ENCODE data around the gene TRIM46. TPM values are rescaled to one million over a fixed set of nuclear protein-coding genes. Genes with fewer than 3 reads are reported as not detected.
A peak's percentile ranks its signal among the peaks of the same experiment; 100 is the strongest.

The TRIM46 gene
- total RNA-seq, 1 experiment from 2014 or later, result 3.8 TPM

DNA sequence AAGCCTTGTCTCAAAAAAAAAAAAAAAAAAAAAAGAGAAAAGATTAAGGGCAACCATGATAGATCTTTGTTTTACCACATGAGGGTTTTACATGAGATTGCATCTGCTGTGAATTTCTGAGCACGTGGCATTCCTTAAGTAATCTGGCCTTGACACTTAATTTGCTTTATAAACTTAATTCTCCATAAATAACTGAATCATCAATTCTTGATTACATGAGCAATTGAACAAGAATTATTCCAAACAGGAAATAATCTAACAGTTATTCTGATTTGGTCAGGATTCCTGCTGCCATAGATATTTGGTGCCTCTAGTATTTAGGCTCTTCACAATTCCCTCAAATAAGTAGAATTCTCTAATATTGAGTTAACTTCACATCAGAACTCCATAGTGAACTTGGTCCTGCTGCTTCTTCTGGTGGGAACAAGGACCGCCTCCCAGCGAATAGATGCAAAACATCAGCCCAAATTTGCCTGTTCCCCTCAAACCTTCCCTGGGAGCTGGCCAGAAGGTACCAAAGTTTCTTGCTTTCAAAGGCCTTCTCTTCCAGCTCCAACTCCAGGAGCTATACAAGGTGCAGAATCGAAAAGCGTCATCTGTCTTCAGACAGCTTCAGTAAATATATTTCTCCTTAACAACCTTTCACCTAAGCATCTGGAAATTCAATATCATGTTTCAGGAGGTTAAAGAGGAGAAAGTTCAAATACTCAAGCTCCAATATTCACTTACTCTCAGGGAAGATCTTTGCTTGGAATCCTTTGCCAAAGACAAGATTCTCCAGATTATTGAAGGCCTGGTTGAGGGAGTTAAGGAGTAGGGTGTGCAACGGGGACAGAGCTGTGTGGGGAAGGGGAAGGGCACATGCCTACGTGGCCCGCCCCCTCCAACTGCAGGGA, 1.6 kb upstream of the TRIM46 start:
- peak; percentile 29 for ATAC-seq
- Histone ChIP-seq H3K79me2 (ENCODE audit: insufficient read depth, low read length) (peaks cover 25% of the 10 kb centered on the region), H3K9me3 (ENCODE audit: control insufficient read depth in 1 of 2, insufficient read depth in 1 of 2, low read depth in 1 of 2, low read length in 2 of 2) (no peaks in the 10 kb centered on the region), H4K20me1 (ENCODE audit: insufficient read depth) (no peaks in the 10 kb centered on the region), H3K4me1 (ENCODE audit: control insufficient read depth in 1 of 2, insufficient read depth in 2 of 2, low read length in 2 of 2) (peaks cover 9 to 49% of the 10 kb centered on the region in 2 experiments; a peak in 3 of 4 replicates), H3K4me2 (ENCODE audit: low read length) (peak overlapping the region; percentile 76), H3K9ac (ENCODE audit: low read length) (peak overlapping the region; percentile 87), H3K36me3 (ENCODE audit: control insufficient read depth in 1 of 2, insufficient read depth in 2 of 2, low read length in 2 of 2) (peaks cover 2 to 7% of the 10 kb centered on the region in 2 experiments; a peak in 3 of 4 replicates), H2AFZ (ENCODE audit: low read depth, low read length, poor library complexity, severe bottlenecking) (no peak overlapping the region), H3K9me2 (ENCODE audit: insufficient read depth) (no peaks in the 10 kb centered on the region), H3K27ac (ENCODE audit: low read depth, low read length) (peak overlapping the region; percentile 76), H3K27me3 (ENCODE audit: insufficient read depth, low read length) (no peaks in the 10 kb centered on the region), H3K4me3 (replicated peaks in 1 of 2; ENCODE audit: low read depth in 1 of 2, low read length in 2 of 2) (peak overlapping the region; percentile 84 to 97)
- ChIA-PET RAD21 (ENCODE audit: low non-redundant PET in 1 of 2, low total read pairs in 2 of 2, uncharacterized antibody in 2 of 2, unreplicated experiment in 2 of 2) (interaction anchor here (0.6 to 1.3 kb wide), 3 partner anchors 21 to 81 kb away, joined by 3 to 4 read pairs (median 3); partner anchors contain the start of gene SLC50A1 (in 1 of the 2)), CTCF (interaction anchor here (1.1 to 4.6 kb wide), 13 partner anchors 10 to 127 kb away, joined by 4 to 71 read pairs (median 9); partner anchors contain the start of genes EFNA4, MTX1 and THBS3), POLR2A (interaction anchor here (0.6 to 1.7 kb wide), 7 partner anchors 9 to 121 kb away, joined by 3 to 11 read pairs (median 3); partner anchors contain the start of gene ADAM15)
- DNase-seq (ENCODE audit: low read depth, low spot score), result no peak
- no TSS peak for BruUV-seq (replicated peaks)
- intact Hi-C loops (cut with micrococcal nuclease), result loop anchor here (10.0 kb wide), 1 partner anchor 153 kb away; the partner anchor contains the start of gene RUSC1
- TF ChIP-seq JUND (IDR thresholded peaks at IDR 0.05) (no peak), YY1 (IDR thresholded peaks at IDR 0.05; ENCODE audit: extremely low read depth, insufficient replicate concordance, low read depth, low read length) (no peak), SRF (IDR thresholded peaks at IDR 0.05; ENCODE audit: low read depth) (no peak), EZH2 (IDR thresholded peaks at IDR 0.05) (no peak), EZH2phosphoT487 (IDR thresholded peaks at IDR 0.05; ENCODE audit: borderline replicate concordance) (no peak), TCF7L2 (IDR thresholded peaks at IDR 0.05; ENCODE audit: borderline replicate concordance, extremely low read depth, insufficient read depth, insufficient read length) (no peak), POLR2AphosphoS5 (IDR thresholded peaks at IDR 0.05; ENCODE audit: low read depth, low read length) (no peak), FOSL1 (IDR thresholded peaks at IDR 0.05; ENCODE audit: low read depth) (no peak), SIN3A (IDR thresholded peaks at IDR 0.05; ENCODE audit: low read depth) (no peak), ZFX (IDR thresholded peaks at IDR 0.05) (no peak), RAD21 (IDR thresholded peaks at IDR 0.05; ENCODE audit: low read depth) (no peak), EGR1 (IDR thresholded peaks at IDR 0.05; ENCODE audit: low read depth) (no peak), ELF1 (IDR thresholded peaks at IDR 0.05; ENCODE audit: borderline replicate concordance, low read depth) (no peak), POLR2A (IDR thresholded peaks at IDR 0.05; ENCODE audit: borderline replicate concordance, extremely low read depth, insufficient read depth, insufficient read length) (no peak)
- TF ChIP-seq, protein P1, sequence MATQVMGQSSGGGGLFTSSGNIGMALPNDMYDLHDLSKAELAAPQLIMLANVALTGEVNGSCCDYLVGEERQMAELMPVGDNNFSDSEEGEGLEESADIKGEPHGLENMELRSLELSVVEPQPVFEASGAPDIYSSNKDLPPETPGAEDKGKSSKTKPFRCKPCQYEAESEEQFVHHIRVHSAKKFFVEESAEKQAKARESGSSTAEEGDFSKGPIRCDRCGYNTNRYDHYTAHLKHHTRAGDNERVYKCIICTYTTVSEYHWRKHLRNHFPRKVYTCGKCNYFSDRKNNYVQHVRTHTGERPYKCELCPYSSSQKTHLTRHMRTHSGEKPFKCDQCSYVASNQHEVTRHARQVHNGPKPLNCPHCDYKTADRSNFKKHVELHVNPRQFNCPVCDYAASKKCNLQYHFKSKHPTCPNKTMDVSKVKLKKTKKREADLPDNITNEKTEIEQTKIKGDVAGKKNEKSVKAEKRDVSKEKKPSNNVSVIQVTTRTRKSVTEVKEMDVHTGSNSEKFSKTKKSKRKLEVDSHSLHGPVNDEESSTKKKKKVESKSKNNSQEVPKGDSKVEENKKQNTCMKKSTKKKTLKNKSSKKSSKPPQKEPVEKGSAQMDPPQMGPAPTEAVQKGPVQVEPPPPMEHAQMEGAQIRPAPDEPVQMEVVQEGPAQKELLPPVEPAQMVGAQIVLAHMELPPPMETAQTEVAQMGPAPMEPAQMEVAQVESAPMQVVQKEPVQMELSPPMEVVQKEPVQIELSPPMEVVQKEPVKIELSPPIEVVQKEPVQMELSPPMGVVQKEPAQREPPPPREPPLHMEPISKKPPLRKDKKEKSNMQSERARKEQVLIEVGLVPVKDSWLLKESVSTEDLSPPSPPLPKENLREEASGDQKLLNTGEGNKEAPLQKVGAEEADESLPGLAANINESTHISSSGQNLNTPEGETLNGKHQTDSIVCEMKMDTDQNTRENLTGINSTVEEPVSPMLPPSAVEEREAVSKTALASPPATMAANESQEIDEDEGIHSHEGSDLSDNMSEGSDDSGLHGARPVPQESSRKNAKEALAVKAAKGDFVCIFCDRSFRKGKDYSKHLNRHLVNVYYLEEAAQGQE (IDR thresholded peaks at IDR 0.05; ENCODE audit: low read depth), result no peak
- TF ChIP-seq, protein P2, sequence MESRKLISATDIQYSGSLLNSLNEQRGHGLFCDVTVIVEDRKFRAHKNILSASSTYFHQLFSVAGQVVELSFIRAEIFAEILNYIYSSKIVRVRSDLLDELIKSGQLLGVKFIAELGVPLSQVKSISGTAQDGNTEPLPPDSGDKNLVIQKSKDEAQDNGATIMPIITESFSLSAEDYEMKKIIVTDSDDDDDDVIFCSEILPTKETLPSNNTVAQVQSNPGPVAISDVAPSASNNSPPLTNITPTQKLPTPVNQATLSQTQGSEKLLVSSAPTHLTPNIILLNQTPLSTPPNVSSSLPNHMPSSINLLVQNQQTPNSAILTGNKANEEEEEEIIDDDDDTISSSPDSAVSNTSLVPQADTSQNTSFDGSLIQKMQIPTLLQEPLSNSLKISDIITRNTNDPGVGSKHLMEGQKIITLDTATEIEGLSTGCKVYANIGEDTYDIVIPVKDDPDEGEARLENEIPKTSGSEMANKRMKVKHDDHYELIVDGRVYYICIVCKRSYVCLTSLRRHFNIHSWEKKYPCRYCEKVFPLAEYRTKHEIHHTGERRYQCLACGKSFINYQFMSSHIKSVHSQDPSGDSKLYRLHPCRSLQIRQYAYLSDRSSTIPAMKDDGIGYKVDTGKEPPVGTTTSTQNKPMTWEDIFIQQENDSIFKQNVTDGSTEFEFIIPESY (IDR thresholded peaks at IDR 0.05; ENCODE audit: extremely low read depth, insufficient replicate concordance, low read length), result no peak
- TF ChIP-seq, protein P3, sequence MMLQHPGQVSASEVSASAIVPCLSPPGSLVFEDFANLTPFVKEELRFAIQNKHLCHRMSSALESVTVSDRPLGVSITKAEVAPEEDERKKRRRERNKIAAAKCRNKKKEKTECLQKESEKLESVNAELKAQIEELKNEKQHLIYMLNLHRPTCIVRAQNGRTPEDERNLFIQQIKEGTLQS (IDR thresholded peaks at IDR 0.05), result no peak
- TF ChIP-seq, protein P4, sequence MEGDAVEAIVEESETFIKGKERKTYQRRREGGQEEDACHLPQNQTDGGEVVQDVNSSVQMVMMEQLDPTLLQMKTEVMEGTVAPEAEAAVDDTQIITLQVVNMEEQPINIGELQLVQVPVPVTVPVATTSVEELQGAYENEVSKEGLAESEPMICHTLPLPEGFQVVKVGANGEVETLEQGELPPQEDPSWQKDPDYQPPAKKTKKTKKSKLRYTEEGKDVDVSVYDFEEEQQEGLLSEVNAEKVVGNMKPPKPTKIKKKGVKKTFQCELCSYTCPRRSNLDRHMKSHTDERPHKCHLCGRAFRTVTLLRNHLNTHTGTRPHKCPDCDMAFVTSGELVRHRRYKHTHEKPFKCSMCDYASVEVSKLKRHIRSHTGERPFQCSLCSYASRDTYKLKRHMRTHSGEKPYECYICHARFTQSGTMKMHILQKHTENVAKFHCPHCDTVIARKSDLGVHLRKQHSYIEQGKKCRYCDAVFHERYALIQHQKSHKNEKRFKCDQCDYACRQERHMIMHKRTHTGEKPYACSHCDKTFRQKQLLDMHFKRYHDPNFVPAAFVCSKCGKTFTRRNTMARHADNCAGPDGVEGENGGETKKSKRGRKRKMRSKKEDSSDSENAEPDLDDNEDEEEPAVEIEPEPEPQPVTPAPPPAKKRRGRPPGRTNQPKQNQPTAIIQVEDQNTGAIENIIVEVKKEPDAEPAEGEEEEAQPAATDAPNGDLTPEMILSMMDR (IDR thresholded peaks at IDR 0.05 in 2 of 3, conservative IDR thresholded peaks at IDR 0.05 in 1 of 3; ENCODE audit: borderline replicate concordance in 1 of 3, insufficient read depth in 1 of 3, low read depth in 2 of 3, low read length in 2 of 3), result no peak
